Sigmoid colon (tissue), 4 donors: ENCODE data around the gene PLXNA4.

ENCODE experiments used
- EP300 ChIP-seq, 4 donors: sonication (generic); formaldehyde crosslinking; IDR thresholded peaks; one replicate each; pipeline ENCODE4 v1.6.1; 2017; ENCODE audit warnings: antibody characterized with exemption in 4 of 4
- TF ChIP-seq, protein P1 (sequence below), 4 experiments: fragments of 450-650 bp in 3 of 4; fragments of 200-600 bp in 1 of 4; IDR thresholded peaks; one replicate each; pipeline ENCODE4 v1.5.1; 2016 to 2019; ENCODE audit warnings: antibody characterized with exemption in 4 of 4, mild to moderate bottlenecking in 3 of 4, moderate library complexity in 2 of 4

DNA sequence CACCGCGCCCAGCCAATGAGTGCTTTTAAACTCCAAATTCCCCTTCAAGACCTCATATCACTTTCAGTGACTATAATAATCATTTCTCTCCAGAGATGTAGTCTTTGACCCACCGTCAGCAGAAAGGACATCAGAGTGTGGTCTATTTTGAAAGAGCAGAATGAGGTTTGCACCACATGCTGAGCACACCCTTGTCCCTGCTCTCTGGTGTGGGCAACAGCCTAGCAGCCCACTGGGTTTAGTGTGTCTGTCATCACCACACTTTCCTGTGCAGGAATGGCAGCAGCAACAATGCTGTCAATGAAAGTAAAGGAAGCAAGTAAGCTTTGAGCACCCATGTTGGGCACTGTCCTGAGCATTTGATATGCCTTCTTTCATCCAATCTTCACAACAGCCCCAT is 122.4 kb downstream of the PLXNA4 start:
- no peak for TF ChIP-seq EP300 (IDR thresholded peaks at IDR 0.05)
- TF ChIP-seq, protein P1, sequence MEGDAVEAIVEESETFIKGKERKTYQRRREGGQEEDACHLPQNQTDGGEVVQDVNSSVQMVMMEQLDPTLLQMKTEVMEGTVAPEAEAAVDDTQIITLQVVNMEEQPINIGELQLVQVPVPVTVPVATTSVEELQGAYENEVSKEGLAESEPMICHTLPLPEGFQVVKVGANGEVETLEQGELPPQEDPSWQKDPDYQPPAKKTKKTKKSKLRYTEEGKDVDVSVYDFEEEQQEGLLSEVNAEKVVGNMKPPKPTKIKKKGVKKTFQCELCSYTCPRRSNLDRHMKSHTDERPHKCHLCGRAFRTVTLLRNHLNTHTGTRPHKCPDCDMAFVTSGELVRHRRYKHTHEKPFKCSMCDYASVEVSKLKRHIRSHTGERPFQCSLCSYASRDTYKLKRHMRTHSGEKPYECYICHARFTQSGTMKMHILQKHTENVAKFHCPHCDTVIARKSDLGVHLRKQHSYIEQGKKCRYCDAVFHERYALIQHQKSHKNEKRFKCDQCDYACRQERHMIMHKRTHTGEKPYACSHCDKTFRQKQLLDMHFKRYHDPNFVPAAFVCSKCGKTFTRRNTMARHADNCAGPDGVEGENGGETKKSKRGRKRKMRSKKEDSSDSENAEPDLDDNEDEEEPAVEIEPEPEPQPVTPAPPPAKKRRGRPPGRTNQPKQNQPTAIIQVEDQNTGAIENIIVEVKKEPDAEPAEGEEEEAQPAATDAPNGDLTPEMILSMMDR (IDR thresholded peaks at IDR 0.05): no peak
